ENCODE measurements around the gene LRGUK. TPM values are rescaled to one million over a fixed set of nuclear protein-coding genes. Genes with fewer than 3 reads are reported as not detected.

Gene LRGUK
- total and polyA plus RNA-seq, 2 experiments from 2014 or later = 2.4 to 7.1 TPM

GRCh38 chr7:134165252-134165651 is 38.1 kb downstream of the LRGUK start (continued):
- TF ChIP-seq JUNB (IDR thresholded peaks at IDR 0.05; ENCODE audit: unreplicated experiment) = no peak
- TF ChIP-seq NANOG (IDR thresholded peaks at IDR 0.05; ENCODE audit: borderline replicate concordance) = no peak
- TF ChIP-seq ZNF114 (CRISPR knock-in tag; IDR thresholded peaks at IDR 0.05) = no peak
- TF ChIP-seq ZNF331 (CRISPR knock-in tag; IDR thresholded peaks at IDR 0.05; ENCODE audit: low read depth) = no peak
- no peak for TF ChIP-seq ETS1 (IDR thresholded peaks at IDR 0.05)
- TF ChIP-seq EZH2phosphoT487 (IDR thresholded peaks at IDR 0.05; ENCODE audit: unreplicated experiment) = no peak
- TF ChIP-seq EZH2 (IDR thresholded peaks at IDR 0.05; ENCODE audit: low read depth, unreplicated experiment) = no peak
- no peak for TF ChIP-seq CREB1 (CRISPR knock-in tag; IDR thresholded peaks at IDR 0.05; ENCODE audit: low read depth)

GRCh38 chr7:134167250-134167649 is 40.1 kb downstream of the LRGUK start:
- Histone ChIP-seq H3K79me2 (replicated peaks; ENCODE audit: insufficient read depth) (no peaks in the 10 kb centered on the region), H2AFZ (no peak overlapping the region), H3K4me2 (no peak overlapping the region), H3K4me3 (no peak overlapping the region), H3K27me3 (ENCODE audit: insufficient read depth) (no peaks in the 10 kb centered on the region), H3F3A (replicated peaks; ENCODE audit: low read depth) (no peaks in the 10 kb centered on the region), H3K4me1 (ENCODE audit: insufficient read depth) (no peaks in the 10 kb centered on the region), H3K27ac (ENCODE audit: low read depth) (no peak overlapping the region), H4K20me1 (replicated peaks; ENCODE audit: insufficient read depth) (no peaks in the 10 kb centered on the region), H3K36me3 (ENCODE audit: insufficient read depth) (peaks cover 5% of the 10 kb centered on the region; the same call in 1 of the 2 replicates), H3K9me2 (ENCODE audit: insufficient read depth) (no peaks in the 10 kb centered on the region)
- Mint-ChIP-seq H3K4me3 (no peak overlapping the region), H3K36me3 (ENCODE audit: low read depth) (0 out of 3 replicates have a peak, but pooled peaks cover 2% of the 10 kb centered on the region), H3K4me1 (no peaks in the 10 kb centered on the region), H3K27ac (no peak overlapping the region), H3K27me3 (ENCODE audit: insufficient read depth, low read depth, poor library complexity) (peaks cover 2% of the 10 kb centered on the region), H3K9me3 (no peaks in the 10 kb centered on the region)
- DNase-seq (ENCODE audit: low spot score) (no peak), ATAC-seq (no peak)
- TF ChIP-seq JUNB (IDR thresholded peaks at IDR 0.05; ENCODE audit: unreplicated experiment) (no peak), REST (IDR thresholded peaks at IDR 0.05; ENCODE audit: unreplicated experiment) (no peak), STAT1 (IDR thresholded peaks at IDR 0.05; ENCODE audit: unreplicated experiment) (no peak), ZNF462 (CRISPR knock-in tag; IDR thresholded peaks at IDR 0.05) (no peak), ETS1 (IDR thresholded peaks at IDR 0.05) (no peak), EZH2phosphoT487 (IDR thresholded peaks at IDR 0.05; ENCODE audit: unreplicated experiment) (no peak)
